Dermis blood vessel endothelial cell (primary cell): ENCODE results near the gene SRPK1. TPM values are rescaled to one million over a fixed set of nuclear protein-coding genes. Genes with fewer than 3 reads are reported as not detected.
A peak's percentile ranks its signal among the peaks of the same experiment; 100 is the strongest.
"Not testable (repeated sequence)": the region's sequence is repeated elsewhere in the genome, so short reads cannot be mapped to it uniquely, and the experiment has no call there.

Source experiments
- DNase-seq: peaks from one replicate; pipeline ENCODE4 v3.0.0; 2010
- total RNA-seq: library from RNA; depleted of rRNA; stranded (reverse); fragments of >200 nt; gene quantifications from 2 replicates; pipeline ENCODE4 v1.2.3, GENCODE V29; 2014

SRPK1 gene
- total RNA-seq, 1 donor from 2014 or later = 68.4 TPM

GRCh38 chr6:35929601-35930000, 8.7 kb upstream of the SRPK1 start:
- DNase-seq = no peak

- DNase-seq = no peak
These were observed 5.8 kb upstream of the SRPK1 start for GRCh38 chr6:35926509-35927215.

GRCh38 chr6:35925961-35926360, 5.1 kb upstream of the SRPK1 start:
- no peak for DNase-seq

- DNase-seq = no peak
These were observed 3.2 kb upstream of the SRPK1 start for GRCh38 chr6:35924146-35924545.

- DNase-seq = no peak
These were observed 1.2 kb upstream of the SRPK1 start for GRCh38 chr6:35922139-35922554.

- peak; percentile 83 for DNase-seq
These were observed 809 bp downstream of the SRPK1 start for GRCh38 chr6:35919827-35920751.

- DNase-seq = peak; percentile 40
These were observed 1.6 kb downstream of the SRPK1 start for GRCh38 chr6:35919085-35919826.

- not testable (repeated sequence) for DNase-seq
These were observed 4.0 kb downstream of the SRPK1 start for GRCh38 chr6:35916893-35917292.

- DNase-seq = no peak
These were observed 4.8 kb downstream of the SRPK1 start for GRCh38 chr6:35916056-35916455.

- no peak for DNase-seq
These were observed 6.4 kb downstream of the SRPK1 start for GRCh38 chr6:35914536-35914935.

GRCh38 chr6:35911871-35912653, 8.8 kb downstream of the SRPK1 start:
- DNase-seq = peak; percentile 12

- not testable (repeated sequence) for DNase-seq
These were observed 11.3 kb downstream of the SRPK1 start for GRCh38 chr6:35909571-35909970.

- DNase-seq = not testable (repeated sequence)
These were observed 12.0 kb downstream of the SRPK1 start for GRCh38 chr6:35908753-35909401.

- DNase-seq = no peak
These were observed 13.1 kb downstream of the SRPK1 start for GRCh38 chr6:35907750-35908149.

GRCh38 chr6:35906499-35906846, 14.4 kb downstream of the SRPK1 start:
- DNase-seq = peak; percentile 17

GRCh38 chr6:35905841-35906498, 14.9 kb downstream of the SRPK1 start:
- no peak for DNase-seq

- DNase-seq = no peak
These were observed 15.6 kb downstream of the SRPK1 start for GRCh38 chr6:35905141-35905785.

- no peak for DNase-seq
These were observed 17.2 kb downstream of the SRPK1 start for GRCh38 chr6:35903679-35904078.

- no peak for DNase-seq
These were observed 20.4 kb downstream of the SRPK1 start for GRCh38 chr6:35900448-35900847.

- DNase-seq = no peak
These were observed 22.9 kb downstream of the SRPK1 start for GRCh38 chr6:35898003-35898402.

GRCh38 chr6:35897486-35897885, 23.4 kb downstream of the SRPK1 start:
- no peak for DNase-seq
